Inflammatory macrophage treated with lipopolysaccharide for 4 hours (primary cell): ENCODE results near the gene USF2.

Experiments used
- DNase-seq: peaks from one replicate; pipeline ENCODE4 v3.0.0-alpha.2; 2020

USF2 gene

DNA sequence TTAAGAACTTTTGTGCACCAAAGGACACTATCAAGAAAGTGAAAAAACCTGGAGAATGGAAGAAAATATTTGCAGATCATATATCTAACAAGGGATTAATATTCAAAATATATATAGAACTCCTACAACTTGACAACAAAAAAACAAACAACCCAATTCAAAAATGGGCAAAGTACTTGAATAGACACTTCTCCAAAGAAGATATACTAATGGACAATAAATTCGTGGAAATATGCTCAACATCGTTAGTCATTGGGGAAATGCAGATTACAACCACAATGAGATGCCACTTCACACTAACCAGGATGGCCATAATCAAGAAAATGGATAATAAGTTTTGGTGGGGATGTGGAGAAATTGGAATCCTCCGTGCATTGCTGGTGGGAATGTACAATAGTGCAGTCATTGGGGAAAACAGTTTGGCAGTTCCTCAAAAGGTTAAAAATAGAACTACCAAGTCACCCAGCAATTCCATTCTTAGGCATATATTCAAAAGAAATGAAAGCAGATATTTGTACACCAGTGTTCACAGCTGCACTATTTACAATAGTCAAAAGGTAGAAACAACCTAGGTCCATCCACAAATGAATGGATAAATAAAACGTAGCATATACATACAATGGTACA is 22.2 kb upstream of the USF2 start:
- peak; percentile 33 for DNase-seq

DNA sequence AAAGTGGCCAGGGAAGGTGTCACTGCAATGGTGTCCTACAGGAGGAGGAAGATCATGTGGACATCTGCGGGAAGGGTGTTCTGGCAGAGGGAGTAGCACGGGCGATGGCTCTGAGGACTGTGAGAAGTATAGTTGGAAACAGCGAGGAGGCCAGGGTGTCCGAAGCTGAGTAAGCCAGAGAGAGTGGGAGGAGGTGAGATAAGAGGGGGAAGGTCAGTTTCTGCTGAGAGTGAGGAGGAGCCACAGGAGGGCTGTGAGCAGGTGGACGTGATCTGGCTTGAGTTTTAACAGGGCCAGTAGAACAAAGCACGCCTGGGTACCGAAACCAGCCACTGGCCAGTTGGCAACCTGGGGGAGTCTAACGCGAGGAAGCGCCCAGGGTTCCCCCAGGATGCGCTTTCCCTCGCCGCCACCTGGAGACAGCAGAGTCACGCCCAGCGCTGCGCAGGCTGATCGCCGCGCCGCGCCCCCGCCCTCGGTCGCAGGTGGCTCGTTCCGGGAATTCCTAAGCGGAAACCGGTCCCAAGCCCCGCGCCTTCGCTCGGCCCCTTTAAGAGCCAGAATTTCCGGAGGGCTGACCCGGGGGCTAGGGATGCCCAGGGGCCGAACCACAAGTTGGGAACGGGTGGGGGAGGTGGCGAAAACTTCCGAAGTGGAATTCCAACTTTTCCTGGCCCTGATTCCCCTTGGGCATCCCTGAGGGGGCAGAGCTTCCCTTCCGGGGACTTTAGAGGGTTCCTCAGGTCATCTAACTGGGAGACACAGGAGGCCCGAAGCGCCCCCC is 21.0 kb upstream of the USF2 start:
- DNase-seq, result peak; percentile 29

DNA sequence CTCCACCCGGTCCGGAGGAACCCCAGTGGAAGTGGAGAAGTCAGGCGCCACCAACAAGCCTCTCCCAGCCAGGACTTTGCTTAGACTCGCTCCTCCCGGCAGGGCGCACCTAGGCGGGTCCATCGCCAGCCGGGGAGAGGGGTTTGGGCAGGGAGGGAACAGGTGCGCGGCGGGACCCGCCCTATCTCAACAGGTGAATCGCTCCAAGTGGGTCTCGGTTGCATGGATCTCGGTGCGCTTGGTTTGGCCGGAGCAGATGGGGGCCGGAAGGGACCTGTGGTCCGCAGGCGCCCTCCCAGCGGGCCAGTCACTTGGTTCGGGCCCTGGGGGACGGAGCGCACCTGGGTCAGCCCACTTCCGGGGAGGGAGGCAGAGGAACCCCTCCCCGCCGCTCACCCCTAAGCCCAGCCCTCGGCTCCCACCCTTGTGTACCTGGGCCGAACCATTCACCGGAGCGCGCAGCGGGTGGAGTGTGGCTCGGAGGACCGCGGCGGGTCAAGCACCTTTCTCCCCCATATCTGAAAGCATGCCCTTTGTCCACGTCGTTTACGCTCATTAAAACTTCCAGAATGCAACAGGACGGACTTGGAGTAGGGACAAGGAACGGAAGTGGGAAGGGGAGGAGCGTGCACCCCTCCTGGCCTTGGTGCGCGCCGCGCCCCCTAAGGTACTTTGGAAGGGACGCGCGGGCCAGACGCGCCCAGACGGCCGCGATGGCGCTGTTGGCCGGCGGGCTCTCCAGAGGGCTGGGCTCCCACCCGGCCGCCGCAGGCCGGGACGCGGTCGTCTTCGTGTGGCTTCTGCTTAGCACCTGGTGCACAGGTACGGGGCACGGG is 20.2 kb upstream of the USF2 start, which contains the start of gene LSR:
Gene LSR (plus strand): TSS at position 693 of the 836 bp plus-strand sequence. CDS start 21 bp downstream, at position 714.
- DNase-seq, result no peak

DNA sequence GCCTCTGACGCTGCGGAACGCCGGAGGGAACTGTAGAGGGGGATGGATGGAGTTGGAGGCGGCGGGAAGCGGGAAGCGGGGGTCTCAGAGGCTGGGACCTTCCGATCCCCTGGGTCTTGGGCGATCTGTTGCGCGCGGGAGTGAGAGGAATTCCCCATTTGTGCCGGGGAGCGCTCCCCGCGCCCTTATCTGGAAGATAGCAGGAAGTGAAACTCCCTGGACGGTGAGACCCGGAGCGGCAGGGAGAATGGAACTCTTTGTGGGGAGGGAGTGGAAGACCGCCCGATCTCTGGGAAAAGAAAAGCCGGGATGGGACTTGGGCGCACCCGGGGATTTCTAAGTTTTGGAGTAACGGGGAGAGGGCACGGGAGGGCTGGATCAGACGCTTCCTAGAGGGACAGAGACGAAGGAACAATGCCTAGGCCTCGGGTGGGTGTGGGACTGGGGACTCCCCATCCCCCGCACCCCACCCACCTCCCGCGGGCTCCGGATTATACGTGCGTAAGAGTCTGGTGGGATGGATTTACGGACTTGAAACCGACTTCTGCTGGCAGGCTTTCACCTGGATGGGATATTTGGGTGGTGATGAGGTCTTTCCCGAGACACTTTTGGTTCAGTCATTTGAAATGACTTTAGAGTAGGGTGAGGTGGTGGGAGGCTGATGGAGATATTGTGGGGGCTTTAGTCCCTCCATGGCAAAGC is 19.5 kb upstream of the USF2 start:
- DNase-seq, result peak; percentile 29

DNA sequence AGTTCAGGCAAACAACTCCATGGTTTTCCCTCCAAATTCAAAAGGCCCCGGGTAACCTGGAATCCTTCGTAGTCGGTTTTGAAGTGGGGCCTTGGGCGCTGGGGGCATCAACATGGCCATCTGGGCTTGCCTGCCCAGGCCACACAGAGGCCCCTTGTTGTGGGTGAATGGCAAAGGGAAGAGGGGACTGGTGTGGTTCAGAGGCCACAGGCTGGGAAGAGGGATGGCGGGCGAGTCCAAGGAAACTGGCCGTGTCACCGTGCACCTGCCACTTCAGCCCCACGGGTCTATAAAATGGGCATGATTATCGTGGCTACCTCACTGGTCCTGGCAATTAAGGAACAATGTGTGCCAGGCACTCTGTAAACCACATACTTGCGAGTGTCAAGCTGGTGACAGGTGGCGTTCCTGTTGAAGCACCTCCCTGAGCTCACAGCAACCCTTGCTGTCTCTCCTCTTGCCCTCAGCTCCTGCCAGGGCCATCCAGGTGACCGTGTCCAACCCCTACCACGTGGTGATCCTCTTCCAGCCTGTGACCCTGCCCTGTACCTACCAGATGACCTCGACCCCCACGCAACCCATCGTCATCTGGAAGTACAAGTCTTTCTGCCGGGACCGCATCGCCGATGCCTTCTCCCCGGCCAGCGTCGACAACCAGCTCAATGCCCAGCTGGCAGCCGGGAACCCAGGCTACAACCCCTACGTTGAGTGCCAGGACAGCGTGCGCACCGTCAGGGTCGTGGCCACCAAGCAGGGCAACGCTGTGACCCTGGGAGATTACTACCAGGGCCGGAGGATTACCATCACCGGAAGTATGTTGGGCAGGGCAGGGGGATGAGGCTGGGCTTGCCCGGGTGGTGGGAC is 18.7 kb upstream of the USF2 start:
- DNase-seq, result no peak

DNA sequence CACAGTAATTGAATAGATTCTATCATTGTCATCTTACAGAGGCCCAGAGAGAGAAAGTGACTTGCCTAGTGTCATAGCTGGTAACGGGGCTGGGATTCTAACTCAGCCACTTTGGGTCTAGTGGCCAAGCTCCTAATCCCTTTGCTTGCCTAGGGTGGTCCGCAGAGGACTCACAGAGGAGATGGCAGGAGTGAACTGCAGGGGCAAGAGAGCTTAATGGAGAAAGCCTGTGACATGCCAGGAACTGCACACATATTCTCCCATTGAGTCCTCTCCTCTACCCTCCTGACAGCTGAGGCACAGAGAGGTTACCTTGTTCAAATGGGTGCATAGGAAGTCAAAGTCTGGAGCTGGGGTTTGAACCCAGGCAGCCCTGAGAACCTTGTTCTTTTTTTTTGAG is 17.3 kb upstream of the USF2 start:
- no peak for DNase-seq

DNA sequence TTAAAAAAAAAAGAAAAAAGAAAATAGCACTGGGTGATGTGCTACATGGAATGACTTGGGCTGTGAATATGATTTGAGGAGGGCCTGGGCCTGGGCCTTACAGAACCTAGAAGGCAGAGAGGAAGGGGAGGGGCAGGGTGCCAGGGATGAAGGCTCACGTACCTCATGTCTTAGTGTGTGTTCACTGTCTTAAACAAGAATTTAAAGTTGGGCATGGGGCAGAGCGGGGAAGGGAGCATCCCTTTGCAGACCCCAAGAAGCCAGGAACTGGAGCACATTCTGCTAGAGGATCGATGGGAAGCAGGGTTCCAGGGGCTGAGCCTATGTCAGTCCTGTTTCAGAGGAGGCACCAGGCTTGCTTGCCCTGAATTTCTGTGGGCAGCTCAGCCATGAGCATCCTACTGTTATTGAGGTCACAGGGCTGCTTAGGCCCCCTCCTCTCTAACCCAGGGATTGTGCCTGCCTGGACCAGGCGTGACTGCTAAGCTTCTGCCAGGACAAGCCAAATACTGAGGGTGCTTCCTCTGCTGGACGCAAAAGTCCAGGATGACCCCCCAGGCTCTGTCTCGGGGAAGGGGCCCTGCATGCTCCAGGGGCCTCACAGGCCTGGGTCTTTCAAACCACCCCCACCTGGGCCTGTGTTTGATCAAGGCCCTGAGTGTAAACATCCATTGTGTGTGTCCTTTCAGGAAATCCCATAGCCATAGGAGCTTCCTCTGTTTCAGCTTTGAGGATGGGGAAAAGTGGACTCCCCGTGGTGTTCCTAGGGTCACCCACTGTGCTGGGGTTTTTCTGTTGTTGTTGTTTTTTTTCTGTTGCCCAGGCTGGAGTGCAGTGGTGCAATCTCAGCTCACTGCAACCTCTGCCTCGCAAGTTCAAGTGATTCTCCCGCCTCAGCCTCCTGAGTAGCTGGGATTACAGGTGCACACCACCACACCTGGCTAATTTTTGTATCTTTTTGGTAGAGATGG is 15.2 kb upstream of the USF2 start:
- no peak for DNase-seq

DNA sequence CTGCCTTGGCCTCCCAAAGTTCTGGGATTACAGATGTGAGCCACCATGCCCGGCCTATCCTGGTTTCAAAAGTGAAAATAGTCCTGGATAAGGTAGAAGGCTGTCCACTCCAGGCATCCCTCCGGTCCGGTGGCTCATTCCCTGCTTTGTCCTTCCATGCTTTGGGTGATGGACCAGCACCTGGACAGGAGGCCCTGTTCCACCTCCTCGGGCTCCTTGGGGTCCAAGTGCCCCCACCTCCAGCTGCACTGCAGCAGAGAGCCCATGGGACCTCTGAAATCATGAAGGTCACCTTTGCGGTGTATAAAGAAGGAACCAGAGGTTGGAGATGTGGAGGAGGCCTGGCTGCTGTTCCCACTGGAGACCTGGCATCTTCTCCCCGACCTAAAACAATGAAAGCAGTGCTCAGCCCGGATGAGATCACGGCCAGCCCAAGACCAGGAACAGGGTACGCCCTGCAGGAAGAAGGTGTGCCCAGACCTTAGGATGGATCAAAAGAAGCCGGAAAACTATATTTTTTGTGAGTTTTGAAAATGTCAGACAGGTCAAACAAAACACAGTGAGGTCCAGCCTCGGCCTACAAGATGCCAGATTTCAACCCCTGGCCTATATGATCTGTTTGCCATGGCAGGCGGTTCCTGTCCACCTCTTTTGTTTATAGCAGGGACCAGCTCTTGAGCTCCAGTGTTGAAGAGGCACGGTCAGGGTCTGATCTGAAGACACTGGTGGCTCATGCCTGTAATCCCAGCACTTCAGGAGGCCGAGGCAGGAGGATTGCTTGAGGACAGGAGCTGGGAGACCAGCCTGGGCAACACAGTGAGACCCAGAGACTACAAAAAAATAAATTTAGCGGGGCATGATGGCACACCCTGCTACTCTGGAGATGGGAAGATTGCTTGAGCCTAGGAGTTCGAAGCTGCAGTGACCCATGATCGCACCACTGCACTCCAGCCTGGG is 14.1 kb upstream of the USF2 start:
- DNase-seq, result no peak

DNA sequence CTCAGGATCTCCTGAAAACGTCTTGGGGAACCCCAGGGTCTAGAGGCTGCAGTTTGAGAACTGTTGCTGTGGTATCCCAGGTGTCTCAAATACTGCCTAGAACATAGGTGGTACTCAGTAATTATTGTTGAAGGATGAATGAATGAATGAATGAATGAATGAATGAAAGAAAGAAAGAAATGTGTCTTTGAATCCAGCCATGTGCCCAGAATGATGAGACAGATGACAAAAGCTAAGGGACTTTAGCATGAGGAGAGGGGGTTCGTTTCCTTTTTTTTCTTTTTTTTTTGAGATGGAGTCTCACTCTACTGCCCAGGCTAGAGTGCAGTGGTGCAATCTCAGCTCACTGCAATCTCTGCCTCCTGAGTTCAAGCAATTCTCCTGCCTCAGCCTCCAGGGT is 12.2 kb upstream of the USF2 start:
- no peak for DNase-seq

DNA sequence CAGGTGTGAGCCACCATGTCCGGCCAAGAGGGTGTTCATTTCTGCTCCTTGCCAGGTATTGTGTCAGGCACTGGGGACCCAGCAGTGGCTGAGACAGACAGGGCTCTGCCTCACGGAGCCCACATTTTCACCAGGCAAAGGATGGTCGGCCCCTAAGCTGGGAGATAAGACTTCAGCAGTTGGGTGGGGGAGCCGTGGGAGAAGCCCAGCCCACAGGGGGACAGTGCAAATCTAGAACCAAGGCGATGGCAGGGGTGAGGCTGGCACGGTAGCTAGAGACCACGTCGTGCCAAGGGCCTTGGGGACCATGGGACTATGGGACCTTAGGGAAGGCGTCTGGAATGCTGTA is 11.7 kb upstream of the USF2 start:
- no peak for DNase-seq

DNA sequence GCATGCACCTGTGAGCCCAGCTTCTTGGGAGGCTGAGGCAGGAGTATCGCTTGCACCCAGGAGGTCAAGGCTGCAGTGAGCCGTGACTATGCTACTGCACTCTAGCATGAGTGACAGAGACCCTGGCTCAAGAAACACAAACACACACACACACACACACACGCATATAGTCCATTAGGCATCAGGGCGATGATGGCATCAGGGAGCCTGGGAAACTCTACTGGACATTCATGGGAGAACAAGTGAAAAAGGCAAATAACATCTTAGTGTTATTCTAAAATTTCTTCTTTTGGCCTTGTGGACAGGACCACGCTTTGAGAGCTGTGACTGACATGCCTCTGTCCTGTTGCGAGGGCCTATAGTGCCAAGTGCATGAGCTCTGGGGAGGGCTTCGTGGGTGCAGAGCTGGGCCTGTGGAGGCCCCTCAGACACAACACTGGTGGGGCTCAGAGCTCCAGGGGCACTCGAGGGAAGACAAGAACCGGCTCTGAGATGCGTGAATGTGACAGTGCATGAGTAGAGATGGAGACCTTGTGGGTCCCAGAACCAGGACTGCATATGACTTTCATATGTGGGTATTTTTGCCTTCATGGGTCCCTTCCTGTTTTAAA is 8.0 kb upstream of the USF2 start:
- DNase-seq, result no peak

DNA sequence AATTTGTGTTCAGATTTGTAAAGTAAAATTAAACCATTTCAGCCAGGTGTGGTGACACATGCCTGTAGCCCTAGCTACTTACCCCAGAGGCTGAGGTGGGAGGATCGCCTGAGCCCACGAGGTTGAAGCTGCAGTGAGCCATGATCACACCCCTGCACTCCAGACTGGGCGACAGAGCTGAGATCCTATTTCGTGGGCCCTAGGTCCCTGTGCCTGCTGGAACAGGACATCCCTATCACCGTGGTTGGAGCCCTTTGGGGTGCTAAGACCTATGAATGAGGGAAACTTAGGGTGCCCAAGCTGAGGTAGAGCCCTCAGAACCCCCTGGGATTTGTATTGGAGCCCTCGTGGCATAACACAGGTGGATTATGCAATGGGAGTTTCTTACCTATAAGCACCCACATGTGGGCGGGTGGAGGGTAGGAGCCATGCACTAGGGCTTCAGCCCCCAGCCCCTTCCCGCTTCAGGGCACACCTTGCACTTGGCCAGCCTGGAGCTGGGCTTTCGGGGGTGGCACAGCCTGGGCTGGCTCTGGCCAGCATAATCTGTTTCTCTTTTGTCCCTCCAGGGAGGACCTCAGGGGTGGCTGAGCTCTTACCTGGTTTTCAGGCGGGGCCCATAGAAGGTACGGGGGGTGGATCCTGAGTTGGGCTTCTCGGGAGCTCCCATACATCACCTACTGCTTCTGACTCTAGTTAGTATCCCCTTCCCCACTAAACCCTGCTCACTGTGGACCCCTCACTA is 7.2 kb upstream of the USF2 start:
- no peak for DNase-seq

DNA sequence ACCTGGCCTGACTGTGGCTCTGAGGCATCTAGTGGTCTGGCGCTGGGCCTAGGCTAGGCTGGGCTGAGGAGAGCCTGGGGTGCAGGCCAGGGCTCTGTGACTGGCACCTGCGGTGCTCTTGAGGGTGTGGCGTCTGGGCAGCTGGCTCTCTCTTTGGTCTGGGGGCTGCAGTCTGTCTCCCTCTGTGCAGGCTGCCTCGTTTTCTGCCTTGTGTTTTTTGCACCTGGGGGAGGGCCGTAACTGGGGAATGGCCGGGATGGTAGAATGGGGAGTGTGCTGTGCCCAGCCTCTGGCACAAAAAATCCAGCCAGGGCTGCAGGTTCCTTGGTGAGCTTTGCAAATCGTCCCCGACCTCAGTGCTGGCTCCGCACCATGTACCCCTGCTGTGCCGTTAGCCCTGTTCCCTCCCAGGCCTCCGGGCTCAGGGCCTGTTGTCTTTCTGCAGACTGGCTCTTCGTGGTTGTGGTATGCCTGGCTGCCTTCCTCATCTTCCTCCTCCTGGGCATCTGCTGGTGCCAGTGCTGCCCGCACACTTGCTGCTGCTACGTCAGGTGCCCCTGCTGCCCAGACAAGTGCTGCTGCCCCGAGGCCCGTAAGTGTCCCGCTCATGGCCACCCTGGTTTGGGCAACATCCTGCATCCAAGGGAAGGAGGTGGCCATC is 6.5 kb upstream of the USF2 start:
- DNase-seq, result no peak

DNA sequence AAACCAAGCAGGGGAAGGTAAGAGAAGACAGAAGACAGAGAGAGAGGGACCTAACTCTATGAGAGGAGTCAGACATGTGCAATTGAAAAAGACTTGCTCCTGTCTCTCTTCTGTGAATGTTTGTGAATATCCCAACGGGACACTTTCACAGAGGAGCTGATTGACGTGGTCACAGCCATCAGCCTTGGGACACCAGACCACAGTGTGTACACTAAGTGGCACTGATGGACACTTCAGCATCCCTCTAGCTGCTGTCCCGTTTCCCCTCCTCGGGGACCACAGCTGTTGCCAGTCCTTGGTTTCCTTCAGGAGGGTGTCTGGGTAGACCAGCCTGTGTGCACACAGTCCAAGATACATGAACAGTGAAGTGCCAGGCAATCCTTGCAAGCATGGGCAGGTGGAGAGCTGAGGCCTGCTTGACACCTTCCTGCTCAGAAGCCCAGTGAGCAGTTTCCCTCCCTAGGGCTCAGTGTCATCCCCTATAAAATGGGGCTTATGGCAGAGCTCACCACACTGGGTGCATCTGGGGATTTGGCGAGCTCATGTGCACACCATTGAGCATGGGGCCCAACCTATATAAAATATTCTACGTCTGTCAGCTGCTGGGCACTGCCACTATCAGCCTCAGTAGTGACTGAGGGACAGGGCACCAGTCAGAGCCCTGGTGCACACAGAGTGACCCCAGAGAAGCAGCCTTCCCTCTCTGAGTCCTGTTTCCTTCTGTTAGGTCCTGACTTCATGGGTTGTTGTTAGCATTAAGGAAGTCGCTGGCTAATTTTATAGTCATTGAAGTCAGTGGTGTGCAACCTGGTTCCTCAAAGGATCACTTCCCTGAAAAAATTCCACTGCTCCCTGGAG is 4.3 kb upstream of the USF2 start:
- peak; percentile 57 for DNase-seq

DNA sequence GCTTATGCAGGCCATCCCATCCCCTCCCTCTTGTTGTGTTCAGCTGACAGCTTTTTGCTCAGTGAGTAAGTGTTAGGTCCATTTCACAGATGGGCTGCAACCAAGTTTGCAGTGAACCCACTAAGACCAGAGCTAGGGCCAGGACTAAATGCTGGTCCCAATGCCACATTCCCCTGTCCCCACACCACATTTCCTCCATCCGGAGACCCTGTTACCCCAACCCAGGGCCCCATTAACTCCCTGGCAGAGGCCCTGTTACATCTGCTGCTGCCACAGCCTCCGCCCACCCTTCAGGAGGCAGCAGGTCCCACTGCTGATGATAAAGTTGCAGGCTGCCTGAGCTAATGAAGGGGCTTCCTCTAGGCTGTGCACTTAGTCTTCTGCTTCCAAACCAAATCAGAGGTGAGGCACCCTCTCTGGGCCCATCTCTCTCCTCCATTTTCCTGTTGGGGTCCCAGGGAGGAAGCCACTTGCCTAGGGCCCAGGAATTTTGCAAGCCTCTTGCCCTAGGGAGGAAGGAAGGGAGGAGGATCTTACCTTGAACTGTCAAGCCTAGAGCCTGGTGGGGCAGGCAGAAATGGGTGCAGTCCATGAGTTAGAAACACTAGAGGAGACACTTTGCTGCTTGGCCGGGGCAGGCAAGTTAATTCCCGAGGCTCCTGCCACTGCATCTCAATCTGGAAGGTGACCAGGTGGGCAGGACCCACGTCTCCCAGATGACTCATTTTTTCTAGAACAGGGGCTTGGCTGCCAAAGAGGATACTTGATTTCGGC is 3.4 kb upstream of the USF2 start:
- DNase-seq, result no peak

DNA sequence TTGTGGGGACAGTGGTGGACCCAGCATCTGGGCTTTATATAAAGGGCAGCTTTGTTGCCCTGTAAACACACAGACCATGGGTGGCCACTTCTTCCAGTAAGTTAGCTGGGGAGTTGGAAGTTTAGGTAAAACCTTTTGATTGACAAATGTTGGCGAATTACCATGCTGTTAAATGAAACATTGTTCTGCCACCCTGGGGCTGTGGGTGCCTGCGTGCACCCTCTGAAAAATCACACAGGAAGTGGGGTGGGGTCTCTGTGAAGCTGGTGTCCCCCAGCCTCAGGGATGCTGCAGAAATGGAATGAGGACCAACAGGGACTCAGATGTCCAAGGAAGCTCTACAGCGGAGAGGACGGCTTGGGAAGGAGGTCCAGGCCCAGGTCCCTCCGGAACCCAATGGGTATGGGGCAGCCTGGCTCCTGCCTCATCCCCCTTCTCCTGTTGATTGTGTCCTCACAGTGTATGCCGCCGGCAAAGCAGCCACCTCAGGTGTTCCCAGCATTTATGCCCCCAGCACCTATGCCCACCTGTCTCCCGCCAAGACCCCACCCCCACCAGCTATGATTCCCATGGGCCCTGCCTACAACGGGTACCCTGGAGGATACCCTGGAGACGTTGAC is 2.8 kb upstream of the USF2 start:
- no peak for DNase-seq
